Measurements from ENCODE around the gene SPRED1. TPM values are rescaled to one million over a fixed set of nuclear protein-coding genes. Genes with fewer than 3 reads are reported as not detected.

The SPRED1 gene
- total and polyA plus RNA-seq, 2 of the 13 experiments (the other 11 are each of a cell fraction or from before 2014, with no cell fraction given): 3.8 to 9.6 TPM

DNA sequence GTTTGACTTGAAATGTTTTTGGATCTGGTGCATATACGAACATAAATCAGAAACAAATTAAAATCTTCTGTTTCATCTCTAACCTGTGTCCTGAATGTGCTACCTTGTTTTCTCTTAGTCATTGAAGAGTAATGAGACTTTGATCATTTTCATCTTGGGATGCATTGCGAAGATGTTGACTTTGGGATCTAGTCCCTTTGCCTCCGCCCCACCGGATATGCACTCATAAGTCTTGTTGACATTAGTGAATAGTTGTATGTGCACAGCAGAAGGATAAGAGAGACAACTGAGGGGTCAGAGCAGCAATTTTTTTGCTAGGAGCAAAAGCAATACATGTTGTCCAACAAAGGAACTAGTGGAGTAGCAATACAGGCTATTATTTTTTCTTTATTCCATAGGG is 35.9 kb upstream of the SPRED1 start:
- no TSS peak for BruUV-seq (replicated peaks)
- peaks cover 30% of the 10 kb centered on the region for H3K4me1 ChIP-seq (ENCODE audit: insufficient read depth, low read length)
- 4% methylated on average over 4 of the region's 4 CpGs for WGBS (ENCODE audit: low lambda C conversion rate)
- no peaks in the 10 kb centered on the region for H3K9me3 ChIP-seq (ENCODE audit: low read length)
- H3K36me3 ChIP-seq (replicated peaks in 1 of 2; ENCODE audit: control insufficient read depth in 1 of 2, insufficient read depth in 2 of 2, low read length in 2 of 2): no peaks in the 10 kb centered on the region
- FAIRE-seq: no peak
- no peaks in the 10 kb centered on the region for H3K79me2 ChIP-seq (ENCODE audit: insufficient read depth, low read length)
- H3K9ac ChIP-seq (ENCODE audit: insufficient read depth, low read depth, low read length): no peak overlapping the region
- POLR2A ChIA-PET: interaction anchor here (4.0 kb wide), 1 partner anchor 35 kb away, joined by 20 read pairs; the partner anchor contains the start of gene SPRED1
- 0 out of 5 replicates have a peak, but pooled peaks cover 0 to 4% of the 10 kb centered on the region in 2 experiments for H3K27me3 ChIP-seq (ENCODE audit: control insufficient read depth in 1 of 2, insufficient read depth in 2 of 2, low read length in 2 of 2)
- H3K27ac ChIP-seq (ENCODE audit: extremely low read length, insufficient read depth, low read length): no peak overlapping the region
- CTCF ChIA-PET (ENCODE audit: low intra/inter-chr PET ratio, low total read pairs): no interaction called here
- in situ Hi-C loops (cut with HindIII; ENCODE audit: extremely low pct_ligation_motif_present, low pct_unique_long_range_greater_than_20kb) (no loop called here), intact Hi-C loops (cut with micrococcal nuclease; ENCODE audit: unreplicated experiment) (no loop called here)
- peak; percentile 62 for DNase-seq (ENCODE audit: low spot score)
- H3K4me3 ChIP-seq (replicated peaks in 1 of 3; ENCODE audit: insufficient read depth in 1 of 3, low read depth in 2 of 3, low read length in 3 of 3): no peak overlapping the region
- no peak overlapping the region for H2AFZ ChIP-seq (ENCODE audit: low read length)
- no peaks in the 10 kb centered on the region for H4K20me1 ChIP-seq (ENCODE audit: insufficient read depth, low read length)
- 0 out of 2 replicates have a peak overlapping the region, but pooled peaks have one; percentile 15 for H3K4me2 ChIP-seq (ENCODE audit: low read depth, low read length)
- ATAC-seq: peak; percentile 43; the same call in 1 of the 3 replicates
- TF ChIP-seq KMT2A (CRISPR knock-in tag; IDR thresholded peaks at IDR 0.05): no peak
- TF ChIP-seq, protein P1, sequence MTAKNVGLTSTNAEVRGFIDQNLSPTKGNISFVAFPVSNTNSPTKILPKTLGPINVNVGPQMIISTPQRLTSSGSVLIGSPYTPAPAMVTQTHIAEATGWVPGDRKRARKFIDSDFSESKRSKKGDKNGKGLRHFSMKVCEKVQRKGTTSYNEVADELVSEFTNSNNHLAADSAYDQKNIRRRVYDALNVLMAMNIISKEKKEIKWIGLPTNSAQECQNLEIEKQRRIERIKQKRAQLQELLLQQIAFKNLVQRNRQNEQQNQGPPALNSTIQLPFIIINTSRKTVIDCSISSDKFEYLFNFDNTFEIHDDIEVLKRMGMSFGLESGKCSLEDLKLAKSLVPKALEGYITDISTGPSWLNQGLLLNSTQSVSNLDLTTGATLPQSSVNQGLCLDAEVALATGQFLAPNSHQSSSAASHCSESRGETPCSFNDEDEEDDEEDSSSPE (CRISPR knock-in tag; IDR thresholded peaks at IDR 0.05): no peak
- TF ChIP-seq BCL6 (CRISPR knock-in tag; IDR thresholded peaks at IDR 0.05): peak; percentile 23; the same call in 1 of the 2 replicates
- TF ChIP-seq NAIF1 (CRISPR knock-in tag; IDR thresholded peaks at IDR 0.05; ENCODE audit: borderline replicate concordance): no peak
- no peak for TF ChIP-seq PCBP1 (IDR thresholded peaks at IDR 0.05; ENCODE audit: borderline replicate concordance, low read depth, low read length)
- no peak for TF ChIP-seq SRY (CRISPR knock-in tag; IDR thresholded peaks at IDR 0.05)
- no peak for TF ChIP-seq FOXK2 (IDR thresholded peaks at IDR 0.05)
- TF ChIP-seq EP300 (IDR thresholded peaks at IDR 0.05; ENCODE audit: low read depth in 2 of 2, low read length in 2 of 2): peak in 1 of 2 experiments; percentile 65; a peak in 1 of 4 replicates
- no peak for TF ChIP-seq EP300 (CRISPR knock-in tag; IDR thresholded peaks at IDR 0.05; ENCODE audit: borderline replicate concordance)
- no peak for TF ChIP-seq HMGA1 (CRISPR knock-in tag; conservative IDR thresholded peaks at IDR 0.05)
- no peak for TF ChIP-seq POGZ (CRISPR knock-in tag; IDR thresholded peaks at IDR 0.05)
- TF ChIP-seq MED1 (CRISPR knock-in tag; IDR thresholded peaks at IDR 0.05): 0 out of 2 replicates have a peak, but pooled peaks have one; percentile 15
- no peak for TF ChIP-seq HIVEP1 (CRISPR knock-in tag; IDR thresholded peaks at IDR 0.05)
- no peak for TF ChIP-seq RFXAP (CRISPR knock-in tag; IDR thresholded peaks at IDR 0.05; ENCODE audit: borderline replicate concordance)
- no peak for TF ChIP-seq ZNF34 (CRISPR knock-in tag; IDR thresholded peaks at IDR 0.05; ENCODE audit: borderline replicate concordance)
- TF ChIP-seq SP1 (IDR thresholded peaks at IDR 0.05): no peak
- TF ChIP-seq SP1 (CRISPR knock-in tag; IDR thresholded peaks at IDR 0.05): no peak
- TF ChIP-seq ZFP90 (CRISPR knock-in tag; IDR thresholded peaks at IDR 0.05; ENCODE audit: borderline replicate concordance): no peak
- TF ChIP-seq ELF3 (CRISPR knock-in tag; IDR thresholded peaks at IDR 0.05): peak; percentile 36; the same call in 1 of the 2 replicates
- no peak for TF ChIP-seq ZNF510 (CRISPR knock-in tag; IDR thresholded peaks at IDR 0.05; ENCODE audit: low read depth)
- TF ChIP-seq, protein P2, sequence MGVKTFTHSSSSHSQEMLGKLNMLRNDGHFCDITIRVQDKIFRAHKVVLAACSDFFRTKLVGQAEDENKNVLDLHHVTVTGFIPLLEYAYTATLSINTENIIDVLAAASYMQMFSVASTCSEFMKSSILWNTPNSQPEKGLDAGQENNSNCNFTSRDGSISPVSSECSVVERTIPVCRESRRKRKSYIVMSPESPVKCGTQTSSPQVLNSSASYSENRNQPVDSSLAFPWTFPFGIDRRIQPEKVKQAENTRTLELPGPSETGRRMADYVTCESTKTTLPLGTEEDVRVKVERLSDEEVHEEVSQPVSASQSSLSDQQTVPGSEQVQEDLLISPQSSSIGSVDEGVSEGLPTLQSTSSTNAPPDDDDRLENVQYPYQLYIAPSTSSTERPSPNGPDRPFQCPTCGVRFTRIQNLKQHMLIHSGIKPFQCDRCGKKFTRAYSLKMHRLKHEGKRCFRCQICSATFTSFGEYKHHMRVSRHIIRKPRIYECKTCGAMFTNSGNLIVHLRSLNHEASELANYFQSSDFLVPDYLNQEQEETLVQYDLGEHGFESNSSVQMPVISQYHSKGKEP (CRISPR knock-in tag; IDR thresholded peaks at IDR 0.05): no peak
- no peak for TF ChIP-seq RBM39 (IDR thresholded peaks at IDR 0.05; ENCODE audit: low read depth, low read length, poor library complexity, severe bottlenecking)
- TF ChIP-seq, protein P3, sequence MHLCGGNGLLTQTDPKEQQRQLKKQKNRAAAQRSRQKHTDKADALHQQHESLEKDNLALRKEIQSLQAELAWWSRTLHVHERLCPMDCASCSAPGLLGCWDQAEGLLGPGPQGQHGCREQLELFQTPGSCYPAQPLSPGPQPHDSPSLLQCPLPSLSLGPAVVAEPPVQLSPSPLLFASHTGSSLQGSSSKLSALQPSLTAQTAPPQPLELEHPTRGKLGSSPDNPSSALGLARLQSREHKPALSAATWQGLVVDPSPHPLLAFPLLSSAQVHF (CRISPR knock-in tag; IDR thresholded peaks at IDR 0.05): no peak

Data from HepG2 (cell line).